Tibial nerve (tissue), 4 donors: ENCODE measurements around the gene SEC61G. TPM values are rescaled to one million over a fixed set of nuclear protein-coding genes. Genes with fewer than 3 reads are reported as not detected.
A peak's percentile ranks its signal among the peaks of the same experiment; 100 is the strongest.

ENCODE experiments used
- DNase-seq, 2 donors: peaks; one replicate each; pipeline ENCODE4 v3.0.0-alpha.2; 2019; ENCODE audit warnings: low spot score in 2 of 2
- H3K27ac ChIP-seq, 4 donors: fragments of 200-600 bp; sonication (generic) in 3 of 4; one replicate each; pipeline ENCODE4 v1.5.1; 2017 to 2019; ENCODE audit warnings: mild to moderate bottlenecking in 1 of 4
- H3K27me3 ChIP-seq, 2 donors: fragments of 200-600 bp; sonication (generic) in 1 of 2; one replicate each; pipeline versions ENCODE4 v1.5.1 to v1.6.0; 2017 to 2019
- H3K36me3 ChIP-seq, 3 donors: fragments of 200-600 bp; sonication (generic); one replicate each; pipeline ENCODE4 v1.5.1; 2018 to 2019
- H3K4me1 ChIP-seq, 4 donors: fragments of 200-600 bp; sonication (generic) in 3 of 4; one replicate each; pipeline ENCODE4 v1.5.1; 2017 to 2019
- H3K4me3 ChIP-seq, 4 donors: fragments of 200-600 bp; sonication (generic) in 3 of 4; one replicate each; pipeline ENCODE4 v1.5.1; 2017 to 2019; ENCODE audit warnings: mild to moderate bottlenecking in 1 of 4, moderate library complexity in 1 of 4
- H3K9me3 ChIP-seq, 4 donors: fragments of 200-600 bp; sonication (generic) in 3 of 4; one replicate each; pipeline ENCODE4 v1.5.1; 2017 to 2019
- CTCF ChIP-seq, 5 experiments: fragments of 200-600 bp in 3 of 5; fragments of 450-650 bp in 2 of 5; sonication (generic) in 3 of 5; IDR thresholded peaks; one replicate each; pipeline ENCODE4 v1.5.1; 2016 to 2019; ENCODE audit warnings: antibody characterized with exemption in 5 of 5, mild to moderate bottlenecking in 3 of 5, moderate library complexity in 2 of 5
- EP300 ChIP-seq, 2 donors: sonication (generic); formaldehyde crosslinking; IDR thresholded peaks; one replicate each; pipeline ENCODE4 v1.6.1; 2017; ENCODE audit warnings: antibody characterized with exemption in 2 of 2, mild to moderate bottlenecking in 1 of 2
- POLR2A ChIP-seq, 2 donors: fragments of 450-650 bp; IDR thresholded peaks; one replicate each; pipeline ENCODE4 v1.6.1; 2017; ENCODE audit warnings: antibody characterized with exemption in 2 of 2, mild to moderate bottlenecking in 2 of 2, moderate library complexity in 2 of 2
- WGBS, 2 donors: methylation state at CpG; one replicate each; pipeline ENCODE4 v1.1.5; 2018; 5-methylcytosine and 5-hydroxymethylcytosine counted together
- total RNA-seq, 4 donors: library from RNA; depleted of rRNA; stranded (reverse); fragments of >200 nt; gene quantifications; one replicate each; pipeline ENCODE4 v1.1.0, GENCODE V29; 2016

SEC61G gene
- total RNA-seq, 4 donors from 2014 or later = 61.4 to 181 (median 137) TPM

GRCh38 chr7:54796853-54797252 is 37.8 kb upstream of the SEC61G start:
- Histone ChIP-seq H3K4me3 (no peak overlapping the region), H3K27me3 (no peaks in the 10 kb centered on the region), H3K4me1 (peaks cover 0 to 2% (median 0%) of the 10 kb centered on the region in 4 donors), H3K36me3 (no peaks in the 10 kb centered on the region), H3K27ac (no peak overlapping the region), H3K9me3 (no peaks in the 10 kb centered on the region)
- 68 to 80% methylated on average over 4 of the region's 4 CpGs for WGBS, 2 donors
- no peak for DNase-seq
- TF ChIP-seq EP300 (IDR thresholded peaks at IDR 0.05) (no peak), CTCF (IDR thresholded peaks at IDR 0.05) (no peak), POLR2A (IDR thresholded peaks at IDR 0.05) (no peak)

- Histone ChIP-seq H3K9me3 (no peaks in the 10 kb centered on the region), H3K36me3 (no peaks in the 10 kb centered on the region), H3K27ac (no peak overlapping the region), H3K4me1 (peaks cover 0 to 2% (median 0%) of the 10 kb centered on the region in 4 donors), H3K27me3 (no peaks in the 10 kb centered on the region), H3K4me3 (no peak overlapping the region)
- TF ChIP-seq POLR2A (IDR thresholded peaks at IDR 0.05) (no peak), CTCF (IDR thresholded peaks at IDR 0.05) (no peak), EP300 (IDR thresholded peaks at IDR 0.05) (peak in 1 of 2 donors; percentile 49)
- DNase-seq = peak in 1 of 2 donors; percentile 47
- WGBS, 2 donors = 51 to 63% methylated on average over 6 of the region's 6 CpGs
Measured at GRCh38 chr7:54796150-54796549, 37.1 kb upstream of the SEC61G start.

GRCh38 chr7:54792383-54792782 is 33.4 kb upstream of the SEC61G start:
- H3K4me1 ChIP-seq = peaks cover 0 to 8% (median 0%) of the 10 kb centered on the region in 4 donors
- WGBS, 2 donors = 57 to 82% methylated on average over 1 to 11 of the region's 11 CpGs

GRCh38 chr7:54788664-54789063 is 29.7 kb upstream of the SEC61G start:
- H3K4me1 ChIP-seq = peaks cover 0 to 8% (median 0%) of the 10 kb centered on the region in 4 donors
- no peak overlapping the region for H3K4me3 ChIP-seq
- no peaks in the 10 kb centered on the region for H3K9me3 ChIP-seq
- no peaks in the 10 kb centered on the region for H3K27me3 ChIP-seq
- H3K36me3 ChIP-seq = no peaks in the 10 kb centered on the region
- 5 to 8% methylated on average over 9 of the region's 9 CpGs for WGBS, 2 donors
- peak in 1 of 2 donors; percentile 35 for DNase-seq
- no peak overlapping the region for H3K27ac ChIP-seq
- TF ChIP-seq EP300 (IDR thresholded peaks at IDR 0.05) = peak in 1 of 2 donors; percentile 35
- TF ChIP-seq CTCF (IDR thresholded peaks at IDR 0.05) = peak; percentile 23 to 77 (median 58)
- TF ChIP-seq POLR2A (IDR thresholded peaks at IDR 0.05) = no peak

More at GRCh38 chr7:54792383-54792782, 33.4 kb upstream of the SEC61G start:
- no peak overlapping the region for H3K4me3 ChIP-seq
- no peak for DNase-seq
- H3K27me3 ChIP-seq = no peaks in the 10 kb centered on the region
- TF ChIP-seq POLR2A (IDR thresholded peaks at IDR 0.05) (no peak), CTCF (IDR thresholded peaks at IDR 0.05) (no peak), EP300 (IDR thresholded peaks at IDR 0.05) (no peak)
- no peaks in the 10 kb centered on the region for H3K36me3 ChIP-seq
- H3K27ac ChIP-seq = no peak overlapping the region
- H3K9me3 ChIP-seq = no peaks in the 10 kb centered on the region

- TF ChIP-seq CTCF (IDR thresholded peaks at IDR 0.05) (no peak), EP300 (IDR thresholded peaks at IDR 0.05) (no peak), POLR2A (IDR thresholded peaks at IDR 0.05) (no peak)
- WGBS, 2 donors = 81 to 85% methylated on average over 8 of the region's 8 CpGs
- DNase-seq = no peak
- Histone ChIP-seq H3K36me3 (no peaks in the 10 kb centered on the region), H3K4me3 (no peak overlapping the region), H3K9me3 (no peaks in the 10 kb centered on the region), H3K27ac (no peak overlapping the region), H3K27me3 (no peaks in the 10 kb centered on the region), H3K4me1 (peaks cover 0 to 8% (median 0%) of the 10 kb centered on the region in 4 donors)
Measured at GRCh38 chr7:54785261-54785660, 26.2 kb upstream of the SEC61G start.
